Parathyroid adenoma (tissue), 2 donors: ENCODE measurements around the gene SRGAP3.

ENCODE experiments used
- H2AFZ ChIP-seq: fragments of 300-600 bp; sonication (generic); one replicate; pipeline ENCODE4 v1.7.0; 2017; ENCODE audit warnings: antibody characterized with exemption, mild to moderate bottlenecking
- H3K27ac ChIP-seq: fragments of 300-600 bp; sonication (generic); one replicate; pipeline ENCODE4 v1.7.0; 2017
- H3K27me3 ChIP-seq: fragments of 300-600 bp; sonication (generic); one replicate; pipeline ENCODE4 v1.7.0; 2017; ENCODE audit warnings: low read length; ENCODE audit not compliant: control insufficient read depth, insufficient read depth
- H3K36me3 ChIP-seq: fragments of 300-600 bp; sonication (generic); one replicate; pipeline ENCODE4 v1.7.0; 2017; ENCODE audit warnings: low read length; ENCODE audit not compliant: control insufficient read depth, insufficient read depth
- H3K4me1 ChIP-seq: fragments of 300-600 bp; sonication (generic); one replicate; pipeline ENCODE4 v1.7.0; 2017; ENCODE audit warnings: control low read depth
- H3K4me2 ChIP-seq: fragments of 300-600 bp; sonication (generic); one replicate; pipeline ENCODE4 v1.7.0; 2017; ENCODE audit warnings: low read length
- H3K4me3 ChIP-seq: fragments of 300-600 bp; sonication (generic); one replicate; pipeline ENCODE4 v1.7.0; 2017; ENCODE audit warnings: low read depth, low read length
- H3K79me2 ChIP-seq: fragments of 300-600 bp; sonication (generic); one replicate; pipeline ENCODE4 v1.7.0; 2017; ENCODE audit warnings: control low read depth
- H3K9ac ChIP-seq: fragments of 300-600 bp; sonication (generic); one replicate; pipeline ENCODE4 v1.7.0; 2017; ENCODE audit warnings: mild to moderate bottlenecking
- H3K9me3 ChIP-seq: fragments of 300-600 bp; sonication (generic); one replicate; pipeline ENCODE4 v1.7.0; 2017; ENCODE audit warnings: low read length; ENCODE audit not compliant: control insufficient read depth
- TF ChIP-seq, protein P1 (sequence below): fragments of 300-600 bp; sonication (generic); IDR thresholded peaks from one replicate; pipeline ENCODE4 v1.7.0; 2017; ENCODE audit warnings: antibody characterized with exemption, mild to moderate bottlenecking
- donor health status: primary hyperparathyroidism.

Gene SRGAP3

DNA sequence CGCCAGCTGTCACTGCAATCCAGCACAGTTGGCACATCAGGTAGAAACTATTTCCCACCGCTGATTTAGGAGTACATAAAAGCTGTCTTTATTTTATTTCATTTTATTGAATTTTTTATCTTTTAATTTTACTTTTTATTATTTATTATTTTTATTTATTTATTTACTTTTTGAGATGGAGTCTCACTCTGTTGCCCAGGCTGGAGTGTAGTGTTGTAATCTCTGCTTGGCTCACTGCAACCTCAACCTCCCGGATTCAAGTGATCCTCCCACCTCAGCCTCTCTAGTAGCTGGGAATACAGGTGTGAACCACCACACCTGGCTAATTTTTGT is 31.0 kb downstream of the SRGAP3 start:
- peaks cover 12% of the 10 kb centered on the region for H3K4me1 ChIP-seq
- H3K79me2 ChIP-seq, result no peaks in the 10 kb centered on the region
- H3K4me3 ChIP-seq, result no peak overlapping the region
- no peaks in the 10 kb centered on the region for H3K27me3 ChIP-seq
- H3K9me3 ChIP-seq, result no peaks in the 10 kb centered on the region
- no peak overlapping the region for H3K9ac ChIP-seq
- no peak overlapping the region for H3K27ac ChIP-seq
- no peak overlapping the region for H3K4me2 ChIP-seq
- H2AFZ ChIP-seq, result no peak overlapping the region
- no peaks in the 10 kb centered on the region for H3K36me3 ChIP-seq
- TF ChIP-seq, protein P1, sequence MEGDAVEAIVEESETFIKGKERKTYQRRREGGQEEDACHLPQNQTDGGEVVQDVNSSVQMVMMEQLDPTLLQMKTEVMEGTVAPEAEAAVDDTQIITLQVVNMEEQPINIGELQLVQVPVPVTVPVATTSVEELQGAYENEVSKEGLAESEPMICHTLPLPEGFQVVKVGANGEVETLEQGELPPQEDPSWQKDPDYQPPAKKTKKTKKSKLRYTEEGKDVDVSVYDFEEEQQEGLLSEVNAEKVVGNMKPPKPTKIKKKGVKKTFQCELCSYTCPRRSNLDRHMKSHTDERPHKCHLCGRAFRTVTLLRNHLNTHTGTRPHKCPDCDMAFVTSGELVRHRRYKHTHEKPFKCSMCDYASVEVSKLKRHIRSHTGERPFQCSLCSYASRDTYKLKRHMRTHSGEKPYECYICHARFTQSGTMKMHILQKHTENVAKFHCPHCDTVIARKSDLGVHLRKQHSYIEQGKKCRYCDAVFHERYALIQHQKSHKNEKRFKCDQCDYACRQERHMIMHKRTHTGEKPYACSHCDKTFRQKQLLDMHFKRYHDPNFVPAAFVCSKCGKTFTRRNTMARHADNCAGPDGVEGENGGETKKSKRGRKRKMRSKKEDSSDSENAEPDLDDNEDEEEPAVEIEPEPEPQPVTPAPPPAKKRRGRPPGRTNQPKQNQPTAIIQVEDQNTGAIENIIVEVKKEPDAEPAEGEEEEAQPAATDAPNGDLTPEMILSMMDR, result no peak

- TF ChIP-seq, protein P1, result no peak
- H3K79me2 ChIP-seq, result no peaks in the 10 kb centered on the region
- H3K9me3 ChIP-seq, result no peaks in the 10 kb centered on the region
- no peak overlapping the region for H3K9ac ChIP-seq
- no peak overlapping the region for H3K4me2 ChIP-seq
- no peaks in the 10 kb centered on the region for H3K27me3 ChIP-seq
- peaks cover 12% of the 10 kb centered on the region for H3K4me1 ChIP-seq
- H3K27ac ChIP-seq, result no peak overlapping the region
- no peak overlapping the region for H2AFZ ChIP-seq
- no peaks in the 10 kb centered on the region for H3K36me3 ChIP-seq
- H3K4me3 ChIP-seq, result no peak overlapping the region
Observed at GRCh38 chr3:9217784-9218513, 31.5 kb downstream of the SRGAP3 start.

GRCh38 chr3:9216736-9217135 is 32.7 kb downstream of the SRGAP3 start:
- Histone ChIP-seq H3K4me3 (no peak overlapping the region), H3K4me1 (peaks cover 12% of the 10 kb centered on the region), H3K9ac (no peak overlapping the region), H3K36me3 (no peaks in the 10 kb centered on the region), H3K27ac (no peak overlapping the region), H3K79me2 (no peaks in the 10 kb centered on the region), H2AFZ (no peak overlapping the region), H3K9me3 (no peaks in the 10 kb centered on the region), H3K27me3 (no peaks in the 10 kb centered on the region), H3K4me2 (no peak overlapping the region)
- TF ChIP-seq, protein P1, result no peak

GRCh38 chr3:9214599-9214998 is 34.8 kb downstream of the SRGAP3 start:
- Histone ChIP-seq H3K4me1 (peaks cover 12% of the 10 kb centered on the region), H3K4me2 (no peak overlapping the region), H3K27me3 (no peaks in the 10 kb centered on the region), H3K9ac (no peak overlapping the region), H3K27ac (peak overlapping the region; percentile 12), H3K9me3 (no peaks in the 10 kb centered on the region), H3K36me3 (no peaks in the 10 kb centered on the region), H3K79me2 (no peaks in the 10 kb centered on the region), H2AFZ (peak overlapping the region; percentile 20), H3K4me3 (no peak overlapping the region)
- TF ChIP-seq, protein P1, result no peak

DNA sequence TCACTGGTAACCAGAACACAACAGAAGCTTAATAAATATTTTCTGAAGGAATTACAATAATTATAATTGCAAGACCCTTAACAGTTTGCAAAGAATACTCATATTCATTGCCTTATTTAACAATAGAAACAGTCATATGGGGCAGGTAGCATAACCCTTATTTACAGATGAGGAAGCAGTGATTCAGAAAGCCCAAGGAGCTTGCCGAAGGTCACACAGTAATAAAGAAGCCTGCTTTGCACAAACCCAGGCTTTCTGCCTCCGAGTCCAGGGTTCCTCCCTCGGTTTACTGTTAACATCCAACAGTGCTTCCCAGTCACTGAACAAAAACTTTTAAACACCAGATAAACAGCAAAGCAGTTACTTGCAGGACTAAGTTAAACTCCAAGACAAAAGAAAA is 35.3 kb downstream of the SRGAP3 start:
- Histone ChIP-seq H3K9ac (no peak overlapping the region), H3K27me3 (no peaks in the 10 kb centered on the region), H3K4me3 (no peak overlapping the region), H3K4me1 (peaks cover 12% of the 10 kb centered on the region), H3K4me2 (no peak overlapping the region), H3K9me3 (no peaks in the 10 kb centered on the region), H3K79me2 (no peaks in the 10 kb centered on the region), H3K27ac (peak overlapping the region; percentile 12), H3K36me3 (no peaks in the 10 kb centered on the region), H2AFZ (peak overlapping the region; percentile 20)
- TF ChIP-seq, protein P1, result no peak
